Measurements from ENCODE around the gene PAX3.
A peak's percentile ranks its signal among the peaks of the same experiment; 100 is the strongest.

The PAX3 gene

GRCh38 chr2:222288590-222289277 lies 10.1 kb downstream of the PAX3 start:
- Mint-ChIP-seq H3K4me3 (no peak overlapping the region), H3K4me1 (no peaks in the 10 kb centered on the region), H3K27ac (peak overlapping the region; percentile 20), H3K9me3 (peaks cover 0 to 4% of the 10 kb centered on the region in 2 donors), H3K27me3 (peaks cover 56 to 78% of the 10 kb centered on the region in 2 donors), H3K36me3 (no peaks in the 10 kb centered on the region)
- ATAC-seq (replicated peaks) (no peak), DNase-seq (no peak)

GRCh38 chr2:222287862-222288479 lies 10.8 kb downstream of the PAX3 start:
- no peak overlapping the region for H3K4me3 Mint-ChIP-seq
- no peak overlapping the region for H3K27ac Mint-ChIP-seq
- DNase-seq: no peak
- H3K4me1 Mint-ChIP-seq: no peaks in the 10 kb centered on the region
- H3K36me3 Mint-ChIP-seq: no peaks in the 10 kb centered on the region
- peaks cover 0 to 4% of the 10 kb centered on the region in 2 donors for H3K9me3 Mint-ChIP-seq
- ATAC-seq (replicated peaks): no peak
- peaks cover 50 to 75% of the 10 kb centered on the region in 2 donors for H3K27me3 Mint-ChIP-seq

- ATAC-seq (replicated peaks) (no peak), DNase-seq (no peak)
- H3K36me3 Mint-ChIP-seq: no peaks in the 10 kb centered on the region
- no peak overlapping the region for H3K27ac Mint-ChIP-seq
- no peaks in the 10 kb centered on the region for H3K4me1 Mint-ChIP-seq
- peaks cover 25 to 49% of the 10 kb centered on the region in 2 donors for H3K27me3 Mint-ChIP-seq
- no peak overlapping the region for H3K4me3 Mint-ChIP-seq
- H3K9me3 Mint-ChIP-seq: no peaks in the 10 kb centered on the region
Observed at GRCh38 chr2:222284466-222284865, 14.3 kb downstream of the PAX3 start.

- Mint-ChIP-seq H3K9me3 (no peaks in the 10 kb centered on the region), H3K27ac (no peak overlapping the region), H3K36me3 (no peaks in the 10 kb centered on the region), H3K4me3 (no peak overlapping the region), H3K27me3 (peaks cover 17 to 48% of the 10 kb centered on the region in 2 donors), H3K4me1 (no peaks in the 10 kb centered on the region)
- DNase-seq (no peak), ATAC-seq (replicated peaks) (no peak)
Observed at GRCh38 chr2:222283634-222284033, 15.2 kb downstream of the PAX3 start.

GRCh38 chr2:222281506-222281905 lies 17.3 kb downstream of the PAX3 start:
- H3K4me3 Mint-ChIP-seq: no peak overlapping the region
- H3K27me3 Mint-ChIP-seq: peaks cover 14 to 51% of the 10 kb centered on the region in 2 donors
- H3K4me1 Mint-ChIP-seq: no peaks in the 10 kb centered on the region
- ATAC-seq (replicated peaks) (no peak), DNase-seq (no peak)
- no peaks in the 10 kb centered on the region for H3K9me3 Mint-ChIP-seq
- no peaks in the 10 kb centered on the region for H3K36me3 Mint-ChIP-seq
- no peak overlapping the region for H3K27ac Mint-ChIP-seq

- DNase-seq (no peak), ATAC-seq (replicated peaks) (no peak)
- H3K9me3 Mint-ChIP-seq: no peaks in the 10 kb centered on the region
- H3K36me3 Mint-ChIP-seq: no peaks in the 10 kb centered on the region
- no peaks in the 10 kb centered on the region for H3K4me1 Mint-ChIP-seq
- no peak overlapping the region for H3K4me3 Mint-ChIP-seq
- H3K27me3 Mint-ChIP-seq: peaks cover 12 to 49% of the 10 kb centered on the region in 2 donors
- H3K27ac Mint-ChIP-seq: no peak overlapping the region
Observed at GRCh38 chr2:222280795-222281194, 18.0 kb downstream of the PAX3 start.

- no peak for DNase-seq
- no peak for ATAC-seq (replicated peaks)
- Mint-ChIP-seq H3K36me3 (no peaks in the 10 kb centered on the region), H3K9me3 (no peaks in the 10 kb centered on the region), H3K27me3 (peaks cover 0 to 23% of the 10 kb centered on the region in 2 donors), H3K4me1 (no peaks in the 10 kb centered on the region), H3K4me3 (no peak overlapping the region), H3K27ac (no peak overlapping the region)
Observed at GRCh38 chr2:222272446-222273015, 26.3 kb downstream of the PAX3 start.

- DNase-seq: no peak
- Mint-ChIP-seq H3K4me3 (no peak overlapping the region), H3K9me3 (no peaks in the 10 kb centered on the region), H3K36me3 (no peaks in the 10 kb centered on the region), H3K27ac (no peak overlapping the region), H3K27me3 (peaks cover 0 to 23% of the 10 kb centered on the region in 2 donors), H3K4me1 (no peaks in the 10 kb centered on the region)
- ATAC-seq (replicated peaks): no peak
Observed at GRCh38 chr2:222271854-222272253, 26.9 kb downstream of the PAX3 start.

- Mint-ChIP-seq H3K4me1 (no peaks in the 10 kb centered on the region), H3K36me3 (no peaks in the 10 kb centered on the region), H3K4me3 (no peak overlapping the region), H3K27me3 (peaks cover 0 to 14% of the 10 kb centered on the region in 2 donors), H3K27ac (no peak overlapping the region), H3K9me3 (peaks cover 0 to under 1% of the 10 kb centered on the region in 2 donors)
- no peak for DNase-seq
- ATAC-seq (replicated peaks): no peak
Observed at GRCh38 chr2:222270396-222270795, 28.4 kb downstream of the PAX3 start.

- ATAC-seq (replicated peaks): no peak
- Mint-ChIP-seq H3K27me3 (peaks cover 0 to 14% of the 10 kb centered on the region in 2 donors), H3K27ac (no peak overlapping the region), H3K4me1 (no peaks in the 10 kb centered on the region), H3K9me3 (peaks cover 0 to 5% of the 10 kb centered on the region in 2 donors), H3K36me3 (no peaks in the 10 kb centered on the region), H3K4me3 (no peak overlapping the region)
- DNase-seq: no peak
Observed at GRCh38 chr2:222269132-222269531, 29.7 kb downstream of the PAX3 start.

GRCh38 chr2:222268311-222268990 lies 30.3 kb downstream of the PAX3 start:
- ATAC-seq (replicated peaks): no peak
- DNase-seq: no peak
- Mint-ChIP-seq H3K36me3 (no peaks in the 10 kb centered on the region), H3K4me3 (no peak overlapping the region), H3K27me3 (peaks cover 0 to 14% of the 10 kb centered on the region in 2 donors), H3K9me3 (peaks cover 0 to 8% of the 10 kb centered on the region in 2 donors), H3K4me1 (no peaks in the 10 kb centered on the region), H3K27ac (no peak overlapping the region)

- Mint-ChIP-seq H3K36me3 (no peaks in the 10 kb centered on the region), H3K4me3 (no peak overlapping the region), H3K4me1 (no peaks in the 10 kb centered on the region), H3K9me3 (peaks cover 0 to 8% of the 10 kb centered on the region in 2 donors), H3K27me3 (peaks cover 0 to 8% of the 10 kb centered on the region in 2 donors), H3K27ac (no peak overlapping the region)
- DNase-seq (no peak), ATAC-seq (replicated peaks) (no peak)
Observed at GRCh38 chr2:222264791-222265320, 33.9 kb downstream of the PAX3 start.

- H3K4me3 Mint-ChIP-seq: no peak overlapping the region
- H3K27ac Mint-ChIP-seq: no peak overlapping the region
- H3K36me3 Mint-ChIP-seq: no peaks in the 10 kb centered on the region
- H3K27me3 Mint-ChIP-seq: peaks cover 4 to 7% of the 10 kb centered on the region in 2 donors
- DNase-seq: no peak
- no peak for ATAC-seq (replicated peaks)
- peaks cover 0 to 8% of the 10 kb centered on the region in 2 donors for H3K9me3 Mint-ChIP-seq
- H3K4me1 Mint-ChIP-seq: no peaks in the 10 kb centered on the region
Observed at GRCh38 chr2:222261504-222261903, 37.3 kb downstream of the PAX3 start.

- Mint-ChIP-seq H3K27ac (no peak overlapping the region), H3K9me3 (peaks cover 1 to 4% of the 10 kb centered on the region in 2 donors), H3K36me3 (no peaks in the 10 kb centered on the region), H3K4me3 (no peak overlapping the region), H3K27me3 (peaks cover 10 to 13% of the 10 kb centered on the region in 2 donors), H3K4me1 (no peaks in the 10 kb centered on the region)
- DNase-seq: no peak
- no peak for ATAC-seq (replicated peaks)
Observed at GRCh38 chr2:222257645-222258044, 41.2 kb downstream of the PAX3 start.

Data from stimulated activated naive B cell treated with anti-CD40 and anti-IgM and Interleukin-4, amounts not matched to agents 10 μg/mL and 1 μg/mL and 100 μg/mL, for 72 hours (primary cell).